Measurements from ENCODE around the gene SPRR2B.
"Not testable (repeated sequence)": the region's sequence is repeated elsewhere in the genome, so short reads cannot be mapped to it uniquely, and the experiment has no call there.

- TF ChIP-seq CTCF (IDR thresholded peaks at IDR 0.05; ENCODE audit: poor library complexity); EZH2 (IDR thresholded peaks at IDR 0.05; ENCODE audit: borderline replicate concordance): not testable (repeated sequence)
Measured at GRCh38 chr1:153022340-153022739, 49.1 kb downstream of the SPRR2B start.

Measured in hepatocyte (in vitro differentiated cells).